Measurements from ENCODE around the gene INTS3. TPM values are rescaled to one million over a fixed set of nuclear protein-coding genes. Genes with fewer than 3 reads are reported as not detected.

Gene INTS3
- polyA plus RNA-seq, 4 donors: 14.9 to 52.6 (median 22.6) TPM

DNA sequence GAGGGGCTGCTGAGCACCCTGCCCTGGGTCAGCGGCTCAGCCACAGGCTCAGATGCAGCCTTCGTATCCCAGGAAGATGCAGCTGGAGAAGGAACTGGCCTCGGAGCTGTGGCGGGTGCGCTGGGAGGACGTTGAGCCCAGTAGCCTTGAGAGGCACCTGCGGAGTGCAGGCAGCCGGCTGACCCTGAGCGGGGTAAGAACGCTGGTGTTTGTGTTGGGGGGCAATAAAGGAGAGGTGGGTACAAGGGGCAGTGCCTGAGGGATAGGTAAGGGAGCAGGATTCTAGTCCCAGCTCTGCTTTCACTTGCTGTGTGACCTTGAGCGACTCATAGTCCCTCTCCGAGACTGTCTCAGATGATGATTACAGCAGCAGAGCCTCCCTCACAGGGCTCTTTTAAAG, 43.0 kb upstream of the INTS3 start:
- 15 to 58% (median 31%) methylated on average over 12 of the region's 12 CpGs for WGBS, 3 donors
- DNase-seq: peak in 1 of 2 donors; percentile 33
- no peak for FAIRE-seq
- H3K36me3 ChIP-seq (ENCODE audit: control insufficient read depth in 3 of 3, insufficient read depth in 2 of 3, low read depth in 1 of 3, low read length in 3 of 3): no peaks in the 10 kb centered on the region
- H3K9me3 ChIP-seq (ENCODE audit: control insufficient read depth in 2 of 2, insufficient read depth in 1 of 2, low read depth in 1 of 2, low read length in 1 of 2): no peaks in the 10 kb centered on the region
- no peak overlapping the region for H3K4me3 ChIP-seq (ENCODE audit: low read depth in 1 of 3, low read length in 3 of 3)
- peaks cover 0 to 5% (median 0%) of the 10 kb centered on the region in 3 donors for H3K4me1 ChIP-seq (ENCODE audit: control insufficient read depth in 3 of 3, insufficient read depth in 2 of 3, low read depth in 1 of 3, low read length in 2 of 3)
- no peak overlapping the region for H3K27ac ChIP-seq (ENCODE audit: low read depth in 1 of 3, low read length in 2 of 3)
- H3K27me3 ChIP-seq (ENCODE audit: control insufficient read depth in 3 of 3, insufficient read depth in 3 of 3, low read length in 3 of 3): peaks cover 0 to 21% (median 3%) of the 10 kb centered on the region in 3 donors

DNA sequence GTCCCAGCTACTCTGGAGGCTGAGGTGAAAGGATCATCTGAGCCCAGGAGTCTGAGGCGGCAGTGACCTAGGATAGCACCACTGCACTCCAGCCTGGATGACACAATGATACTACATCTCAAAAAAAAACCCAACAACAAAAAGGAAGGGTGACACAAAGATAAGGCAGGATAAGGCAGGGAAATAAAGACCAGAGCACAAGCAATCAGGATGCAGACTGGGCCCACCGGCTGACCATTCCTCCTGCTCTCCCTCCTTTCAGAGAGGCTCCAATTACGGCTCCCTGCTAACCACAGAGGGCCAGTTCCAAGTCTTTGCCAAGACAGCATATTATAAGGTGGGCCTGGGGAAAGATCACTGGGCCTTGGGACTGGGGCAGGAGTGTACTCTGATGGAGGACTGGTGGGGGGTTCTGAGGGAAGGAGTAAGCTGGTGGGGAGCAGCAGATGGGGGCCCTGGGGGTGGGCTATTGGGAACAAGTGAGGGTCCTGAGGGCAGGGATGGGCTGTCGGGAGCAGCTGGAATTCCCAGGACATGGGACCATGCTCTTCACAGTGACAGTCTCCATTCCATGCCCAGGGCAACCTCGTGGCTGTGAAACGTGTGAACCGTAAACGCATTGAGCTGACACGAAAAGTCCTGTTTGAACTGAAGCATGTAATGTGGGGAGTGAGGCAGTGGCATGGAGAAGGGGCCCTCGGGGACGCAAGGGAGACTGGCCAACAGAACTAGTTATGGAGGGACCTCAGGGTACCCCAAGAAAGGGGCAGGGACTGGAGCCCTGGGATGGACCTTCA, 42.1 kb upstream of the INTS3 start:
- Histone ChIP-seq H3K27me3 (ENCODE audit: control insufficient read depth in 3 of 3, insufficient read depth in 3 of 3, low read length in 3 of 3) (peaks cover 0 to 12% (median 3%) of the 10 kb centered on the region in 3 donors), H3K9me3 (ENCODE audit: control insufficient read depth in 2 of 2, insufficient read depth in 1 of 2, low read depth in 1 of 2, low read length in 1 of 2) (no peaks in the 10 kb centered on the region), H3K27ac (ENCODE audit: low read depth in 1 of 3, low read length in 2 of 3) (no peak overlapping the region), H3K4me1 (ENCODE audit: control insufficient read depth in 3 of 3, insufficient read depth in 2 of 3, low read depth in 1 of 3, low read length in 2 of 3) (peaks cover 0 to 5% (median 0%) of the 10 kb centered on the region in 3 donors), H3K4me3 (ENCODE audit: low read depth in 1 of 3, low read length in 3 of 3) (no peak overlapping the region), H3K36me3 (ENCODE audit: control insufficient read depth in 3 of 3, insufficient read depth in 2 of 3, low read depth in 1 of 3, low read length in 3 of 3) (no peaks in the 10 kb centered on the region)
- 75 to 84% (median 82%) methylated on average over 11 of the region's 11 CpGs for WGBS, 3 donors
- no peak for DNase-seq
- no peak for FAIRE-seq

GRCh38 chr1:153687346-153688125, 40.3 kb upstream of the INTS3 start:
- Histone ChIP-seq H3K36me3 (ENCODE audit: control insufficient read depth in 3 of 3, insufficient read depth in 2 of 3, low read depth in 1 of 3, low read length in 3 of 3) (no peaks in the 10 kb centered on the region), H3K4me3 (ENCODE audit: low read depth in 1 of 3, low read length in 3 of 3) (no peak overlapping the region), H3K9me3 (ENCODE audit: control insufficient read depth in 2 of 2, insufficient read depth in 1 of 2, low read depth in 1 of 2, low read length in 1 of 2) (no peaks in the 10 kb centered on the region), H3K4me1 (ENCODE audit: control insufficient read depth in 3 of 3, insufficient read depth in 2 of 3, low read depth in 1 of 3, low read length in 2 of 3) (peaks cover 0 to 5% (median 0%) of the 10 kb centered on the region in 3 donors), H3K27ac (ENCODE audit: low read depth in 1 of 3, low read length in 2 of 3) (no peak overlapping the region), H3K27me3 (ENCODE audit: control insufficient read depth in 3 of 3, insufficient read depth in 3 of 3, low read length in 3 of 3) (no peaks in the 10 kb centered on the region)
- DNase-seq (no peak), FAIRE-seq (no peak)
- 77 to 82% (median 78%) methylated on average over 16 of the region's 16 CpGs for WGBS, 3 donors

GRCh38 chr1:153688276-153688675, 39.6 kb upstream of the INTS3 start:
- no peak for FAIRE-seq

DNA sequence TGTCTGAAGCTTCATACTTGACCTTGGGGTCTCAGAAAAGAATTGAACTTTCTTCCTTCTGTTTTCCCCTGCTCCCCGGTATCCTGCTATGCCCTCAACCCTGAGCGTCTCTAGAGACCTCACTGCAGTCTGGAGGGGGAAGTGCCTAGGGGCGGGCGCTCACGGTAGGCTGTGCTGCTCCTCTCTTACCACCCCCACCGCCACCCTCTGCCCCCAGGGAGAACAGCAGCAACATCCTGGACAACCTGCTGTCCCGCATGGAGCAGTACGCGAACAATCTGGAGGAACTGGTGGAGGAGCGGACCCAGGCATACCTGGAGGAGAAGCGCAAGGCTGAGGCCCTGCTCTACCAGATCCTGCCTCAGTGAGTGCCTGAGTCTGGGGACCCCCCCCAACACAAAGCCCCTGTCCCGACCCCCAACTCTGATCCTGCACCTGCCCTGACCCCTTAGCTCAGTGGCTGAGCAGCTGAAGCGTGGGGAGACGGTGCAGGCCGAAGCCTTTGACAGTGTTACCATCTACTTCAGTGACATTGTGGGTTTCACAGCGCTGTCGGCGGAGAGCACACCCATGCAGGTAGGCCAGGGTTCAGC, 39.0 kb upstream of the INTS3 start:
- Histone ChIP-seq H3K4me1 (ENCODE audit: control insufficient read depth in 3 of 3, insufficient read depth in 2 of 3, low read depth in 1 of 3, low read length in 2 of 3) (peaks cover 0 to 5% (median 0%) of the 10 kb centered on the region in 3 donors), H3K9me3 (ENCODE audit: control insufficient read depth in 2 of 2, insufficient read depth in 1 of 2, low read depth in 1 of 2, low read length in 1 of 2) (no peaks in the 10 kb centered on the region), H3K27ac (ENCODE audit: low read depth in 1 of 3, low read length in 2 of 3) (no peak overlapping the region), H3K36me3 (ENCODE audit: control insufficient read depth in 3 of 3, insufficient read depth in 2 of 3, low read depth in 1 of 3, low read length in 3 of 3) (no peaks in the 10 kb centered on the region), H3K4me3 (ENCODE audit: low read depth in 1 of 3, low read length in 3 of 3) (no peak overlapping the region), H3K27me3 (ENCODE audit: control insufficient read depth in 3 of 3, insufficient read depth in 3 of 3, low read length in 3 of 3) (no peaks in the 10 kb centered on the region)
- FAIRE-seq (no peak), DNase-seq (no peak)
- WGBS, 3 donors: 84 to 89% (median 89%) methylated on average over 17 to 18 of the region's 18 CpGs

More at GRCh38 chr1:153688276-153688675, 39.6 kb upstream of the INTS3 start:
- no peak overlapping the region for H3K27ac ChIP-seq (ENCODE audit: low read depth in 1 of 3, low read length in 2 of 3)
- DNase-seq: no peak
- H3K4me1 ChIP-seq (ENCODE audit: control insufficient read depth in 3 of 3, insufficient read depth in 2 of 3, low read depth in 1 of 3, low read length in 2 of 3): peaks cover 0 to 5% (median 0%) of the 10 kb centered on the region in 3 donors
- no peak overlapping the region for H3K4me3 ChIP-seq (ENCODE audit: low read depth in 1 of 3, low read length in 3 of 3)
- no peaks in the 10 kb centered on the region for H3K36me3 ChIP-seq (ENCODE audit: control insufficient read depth in 3 of 3, insufficient read depth in 2 of 3, low read depth in 1 of 3, low read length in 3 of 3)
- no peaks in the 10 kb centered on the region for H3K27me3 ChIP-seq (ENCODE audit: control insufficient read depth in 3 of 3, insufficient read depth in 3 of 3, low read length in 3 of 3)
- 80 to 86% (median 86%) methylated on average over 7 of the region's 7 CpGs for WGBS, 3 donors
- no peaks in the 10 kb centered on the region for H3K9me3 ChIP-seq (ENCODE audit: control insufficient read depth in 2 of 2, insufficient read depth in 1 of 2, low read depth in 1 of 2, low read length in 1 of 2)

DNA sequence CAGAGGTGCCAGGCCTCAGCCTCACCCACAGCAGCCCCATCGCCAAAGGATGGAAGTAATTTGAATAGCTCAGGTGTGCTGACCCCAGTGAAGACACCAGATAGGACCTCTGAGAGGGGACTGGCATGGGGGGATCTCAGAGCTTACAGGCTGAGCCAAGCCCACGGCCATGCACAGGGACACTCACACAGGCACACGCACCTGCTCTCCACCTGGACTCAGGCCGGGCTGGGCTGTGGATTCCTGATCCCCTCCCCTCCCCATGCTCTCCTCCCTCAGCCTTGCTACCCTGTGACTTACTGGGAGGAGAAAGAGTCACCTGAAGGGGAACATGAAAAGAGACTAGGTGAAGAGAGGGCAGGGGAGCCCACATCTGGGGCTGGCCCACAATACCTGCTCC, 34.4 kb upstream of the INTS3 start:
- WGBS, 3 donors: 40 to 75% (median 53%) methylated on average over 4 of the region's 4 CpGs
- no peak for FAIRE-seq

DNA sequence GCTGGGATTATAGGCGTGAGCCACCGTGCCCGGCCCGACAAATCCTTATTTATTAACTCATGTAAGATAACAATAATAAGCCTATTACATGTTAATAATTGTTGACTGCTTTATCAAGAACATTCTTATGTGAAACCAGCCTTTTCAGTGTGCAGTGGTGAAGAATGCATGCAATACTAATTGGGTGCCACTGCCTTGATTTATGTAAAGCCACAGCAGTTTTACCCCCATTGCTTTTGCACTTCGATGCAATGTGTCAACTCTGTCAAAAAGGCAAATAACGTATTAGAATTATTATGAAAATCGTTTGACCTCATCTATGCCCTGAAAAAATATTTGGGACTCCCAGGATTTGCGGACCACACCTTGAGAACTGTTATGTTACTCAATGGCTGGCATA, 31.1 kb upstream of the INTS3 start:
- Histone ChIP-seq H3K27me3 (ENCODE audit: control insufficient read depth in 3 of 3, insufficient read depth in 3 of 3, low read length in 3 of 3) (no peaks in the 10 kb centered on the region), H3K36me3 (ENCODE audit: control insufficient read depth in 3 of 3, insufficient read depth in 2 of 3, low read depth in 1 of 3, low read length in 3 of 3) (no peaks in the 10 kb centered on the region), H3K27ac (ENCODE audit: low read depth in 1 of 3, low read length in 2 of 3) (no peak overlapping the region), H3K4me1 (ENCODE audit: control insufficient read depth in 3 of 3, insufficient read depth in 2 of 3, low read depth in 1 of 3, low read length in 2 of 3) (peaks cover 0 to 4% (median 0%) of the 10 kb centered on the region in 3 donors), H3K9me3 (ENCODE audit: control insufficient read depth in 2 of 2, insufficient read depth in 1 of 2, low read depth in 1 of 2, low read length in 1 of 2) (no peaks in the 10 kb centered on the region), H3K4me3 (ENCODE audit: low read depth in 1 of 3, low read length in 3 of 3) (no peak overlapping the region)
- DNase-seq (no peak), FAIRE-seq (no peak)
- WGBS, 3 donors: 61 to 81% (median 68%) methylated on average over 8 of the region's 8 CpGs

More for the DNA sequence above, 34.4 kb upstream of the INTS3 start:
- Histone ChIP-seq H3K4me1 (ENCODE audit: control insufficient read depth in 3 of 3, insufficient read depth in 2 of 3, low read depth in 1 of 3, low read length in 2 of 3) (peaks cover 0 to 4% (median 0%) of the 10 kb centered on the region in 3 donors), H3K36me3 (ENCODE audit: control insufficient read depth in 3 of 3, insufficient read depth in 2 of 3, low read depth in 1 of 3, low read length in 3 of 3) (no peaks in the 10 kb centered on the region), H3K9me3 (ENCODE audit: control insufficient read depth in 2 of 2, insufficient read depth in 1 of 2, low read depth in 1 of 2, low read length in 1 of 2) (no peaks in the 10 kb centered on the region), H3K4me3 (ENCODE audit: low read depth in 1 of 3, low read length in 3 of 3) (no peak overlapping the region), H3K27me3 (ENCODE audit: control insufficient read depth in 3 of 3, insufficient read depth in 3 of 3, low read length in 3 of 3) (no peaks in the 10 kb centered on the region), H3K27ac (ENCODE audit: low read depth in 1 of 3, low read length in 2 of 3) (no peak overlapping the region)
- DNase-seq: no peak
